AG10803 (cell line): ENCODE results near the gene FRMD4A.

Source experiments
- DNase-seq: peaks from one replicate; pipeline ENCODE4 v3.0.0; 2010; ENCODE audit warnings: low read depth
- H3K4me3 ChIP-seq: 2 replicates; pipeline ENCODE4 v1.5.1; 2011; ENCODE audit warnings: mild to moderate bottlenecking, low read length, control low read depth
- TF ChIP-seq, protein P1 (sequence below): conservative IDR thresholded peaks from 2 replicates; pipeline ENCODE4 v1.5.1; 2011; ENCODE audit warnings: mild to moderate bottlenecking, low read length, control low read depth, inconsistent platforms

The FRMD4A gene

DNA sequence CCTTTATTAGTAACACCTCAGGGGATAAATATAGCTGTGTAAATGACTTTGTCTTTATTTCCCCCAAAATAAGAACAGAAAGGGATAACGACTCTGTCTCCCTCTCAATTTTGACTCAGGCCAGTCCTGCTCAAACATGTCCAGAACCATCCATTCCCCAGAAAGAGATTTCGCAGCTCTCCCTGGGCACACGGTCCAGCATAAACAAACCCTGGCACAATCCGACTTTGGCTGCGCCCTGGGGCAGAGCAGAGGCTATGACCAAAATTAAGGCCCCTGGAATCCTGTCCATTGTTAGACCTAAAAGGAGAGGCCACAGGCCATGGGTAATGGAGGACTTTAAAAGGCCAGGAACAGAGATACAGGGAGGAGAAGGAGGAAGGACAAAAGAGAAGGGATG is 644.8 kb downstream of the FRMD4A start:
- DNase-seq: no peak
- TF ChIP-seq, protein P1, sequence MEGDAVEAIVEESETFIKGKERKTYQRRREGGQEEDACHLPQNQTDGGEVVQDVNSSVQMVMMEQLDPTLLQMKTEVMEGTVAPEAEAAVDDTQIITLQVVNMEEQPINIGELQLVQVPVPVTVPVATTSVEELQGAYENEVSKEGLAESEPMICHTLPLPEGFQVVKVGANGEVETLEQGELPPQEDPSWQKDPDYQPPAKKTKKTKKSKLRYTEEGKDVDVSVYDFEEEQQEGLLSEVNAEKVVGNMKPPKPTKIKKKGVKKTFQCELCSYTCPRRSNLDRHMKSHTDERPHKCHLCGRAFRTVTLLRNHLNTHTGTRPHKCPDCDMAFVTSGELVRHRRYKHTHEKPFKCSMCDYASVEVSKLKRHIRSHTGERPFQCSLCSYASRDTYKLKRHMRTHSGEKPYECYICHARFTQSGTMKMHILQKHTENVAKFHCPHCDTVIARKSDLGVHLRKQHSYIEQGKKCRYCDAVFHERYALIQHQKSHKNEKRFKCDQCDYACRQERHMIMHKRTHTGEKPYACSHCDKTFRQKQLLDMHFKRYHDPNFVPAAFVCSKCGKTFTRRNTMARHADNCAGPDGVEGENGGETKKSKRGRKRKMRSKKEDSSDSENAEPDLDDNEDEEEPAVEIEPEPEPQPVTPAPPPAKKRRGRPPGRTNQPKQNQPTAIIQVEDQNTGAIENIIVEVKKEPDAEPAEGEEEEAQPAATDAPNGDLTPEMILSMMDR: no peak
- H3K4me3 ChIP-seq: no peak overlapping the region

DNA sequence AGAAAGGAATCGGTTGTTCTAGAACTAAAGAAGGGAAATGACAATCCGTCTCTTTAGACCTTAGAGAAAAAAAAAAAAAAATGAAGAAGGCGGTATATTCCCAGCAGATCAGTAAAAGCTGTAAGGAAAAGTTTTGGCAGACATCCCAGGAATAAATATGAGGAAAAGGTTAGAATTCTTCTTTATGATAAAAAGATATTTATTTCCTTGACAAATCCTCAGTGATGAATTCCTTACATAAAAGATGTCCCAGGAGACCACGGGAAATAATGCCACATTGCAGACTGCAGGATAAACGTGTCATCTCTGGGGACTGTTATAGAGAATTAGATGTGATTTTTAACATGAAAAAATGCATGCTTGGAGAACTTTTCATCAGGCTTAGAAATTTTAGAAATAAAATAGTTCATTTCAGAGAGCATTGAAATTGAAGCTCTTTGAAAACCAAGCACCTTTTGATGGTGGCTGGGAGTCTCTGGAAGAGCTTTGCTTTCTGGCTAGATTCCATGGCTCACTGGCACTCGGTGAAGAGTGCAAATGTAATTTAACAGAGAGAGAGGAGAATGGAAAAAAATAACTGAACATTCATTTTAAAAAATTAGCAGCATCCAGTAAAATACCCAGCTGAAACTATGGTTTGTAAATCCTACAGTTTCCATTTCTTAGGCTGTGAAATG is 645.8 kb downstream of the FRMD4A start:
- H3K4me3 ChIP-seq: peak overlapping the region; percentile 27
- TF ChIP-seq, protein P1: no peak
- peak; percentile 62 for DNase-seq

DNA sequence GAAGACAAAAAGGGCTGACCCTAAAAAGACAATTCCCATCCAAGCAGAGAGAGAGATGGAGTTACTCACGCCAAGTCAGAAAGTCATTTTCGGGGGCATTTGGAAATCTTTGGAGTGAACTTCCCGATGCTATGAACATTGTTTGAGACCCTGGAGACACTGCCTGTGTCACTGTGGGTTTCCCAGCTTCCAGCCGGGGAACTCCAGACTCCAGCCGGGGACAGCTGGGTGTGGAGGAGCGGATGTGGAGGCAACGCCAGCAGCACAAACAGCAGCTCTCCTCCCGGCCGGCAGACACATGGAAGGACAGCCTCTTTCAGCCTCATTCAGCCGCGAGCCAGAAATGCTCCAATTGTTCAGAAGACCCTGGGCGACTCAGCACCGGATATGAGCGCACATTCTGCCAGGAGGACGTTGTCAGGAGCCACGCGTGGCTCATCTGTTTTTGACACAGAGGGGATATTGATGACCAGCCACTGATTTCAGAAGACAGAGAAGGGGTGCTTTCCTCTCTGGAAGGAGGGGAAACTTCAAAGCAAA is 646.4 kb downstream of the FRMD4A start:
- H3K4me3 ChIP-seq: peak overlapping the region; percentile 27
- peak; percentile 73 for DNase-seq
- TF ChIP-seq, protein P1: no peak

DNA sequence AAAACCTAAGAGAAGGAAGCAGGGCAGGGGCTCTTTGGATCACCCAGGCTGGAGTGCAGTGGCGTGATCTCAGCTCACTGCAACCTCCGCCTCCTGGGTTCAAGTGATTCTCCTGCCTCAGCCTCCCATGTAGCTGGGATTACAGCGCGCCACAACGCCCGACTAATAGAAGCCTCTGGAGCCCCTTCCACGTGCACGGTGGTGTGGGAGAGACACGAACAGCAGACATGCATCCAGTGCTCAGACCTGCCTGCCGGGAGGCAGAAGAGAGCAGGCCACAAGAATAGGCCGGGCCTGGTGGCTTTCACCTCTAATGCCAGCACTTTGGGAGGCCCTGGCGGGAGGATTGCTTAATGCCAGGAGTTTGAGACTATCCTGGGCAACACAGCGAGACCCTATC is 647.7 kb downstream of the FRMD4A start:
- TF ChIP-seq, protein P1: no peak
- DNase-seq: no peak
- H3K4me3 ChIP-seq: no peak overlapping the region

DNA sequence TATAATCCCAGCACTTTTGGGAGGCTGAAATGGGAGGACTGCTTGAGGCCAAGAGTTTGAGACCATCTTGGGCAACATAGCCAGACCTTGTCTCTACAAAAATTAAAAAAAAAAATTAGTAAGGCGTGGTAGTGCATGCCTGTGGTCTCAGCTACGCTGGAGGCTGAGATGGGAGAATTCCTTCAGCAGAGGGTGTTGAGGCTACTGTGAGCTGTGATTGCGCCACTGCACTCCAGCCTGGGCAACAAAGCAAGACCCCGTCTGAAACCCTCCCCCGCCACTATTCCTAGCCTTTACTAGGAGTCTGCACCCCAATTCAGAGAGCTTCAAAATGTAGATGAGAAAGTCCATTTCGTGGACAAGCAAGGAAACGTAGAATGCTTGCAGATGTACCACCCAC is 648.8 kb downstream of the FRMD4A start:
- DNase-seq: peak; percentile 48
- TF ChIP-seq, protein P1: no peak

DNA sequence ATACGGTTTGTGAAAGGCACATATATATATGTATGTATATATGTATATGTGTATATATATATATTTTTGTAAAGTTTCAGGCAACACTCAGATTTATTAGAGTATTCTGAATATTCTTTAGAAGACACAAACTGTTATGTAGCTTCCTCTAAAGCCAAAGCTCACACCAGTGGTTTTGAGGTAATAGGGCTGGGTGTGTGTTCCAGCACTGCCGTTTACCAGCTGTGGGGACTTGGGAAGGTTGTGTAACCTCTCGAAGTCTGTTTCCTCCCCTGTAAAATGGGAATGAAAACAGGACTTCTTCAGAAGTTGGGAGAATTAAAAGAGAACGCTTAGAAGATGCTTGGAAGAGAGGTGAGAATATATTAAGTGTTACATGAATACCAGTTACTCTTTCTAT is 649.2 kb downstream of the FRMD4A start:
- TF ChIP-seq, protein P1: no peak
- no peak for DNase-seq
- no peak overlapping the region for H3K4me3 ChIP-seq

More for the DNA sequence above, 648.8 kb downstream of the FRMD4A start:
- no peak overlapping the region for H3K4me3 ChIP-seq

DNA sequence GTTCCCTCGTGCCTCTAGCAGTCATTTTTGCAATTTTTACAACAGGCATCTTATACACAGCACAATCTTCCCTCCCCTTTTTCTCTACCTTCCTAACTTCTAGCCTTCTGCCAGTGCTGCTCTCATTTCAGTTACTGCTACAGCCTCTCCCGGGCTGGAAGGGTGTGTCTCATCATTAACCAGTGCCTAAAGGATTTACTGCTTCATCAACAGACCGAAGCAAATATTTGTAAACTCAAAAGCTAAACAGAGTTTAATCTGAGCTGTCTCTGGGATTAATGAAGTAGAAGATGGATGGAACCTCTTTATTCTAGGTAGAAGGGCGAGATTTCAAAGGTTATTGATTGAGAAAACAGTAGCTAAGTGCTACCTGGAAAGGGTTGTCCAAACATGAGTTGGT is 649.6 kb downstream of the FRMD4A start:
- no peak for DNase-seq
- no peak overlapping the region for H3K4me3 ChIP-seq
- TF ChIP-seq, protein P1: no peak
